ENCODE measurements around the gene GSTM3. TPM values are rescaled to one million over a fixed set of nuclear protein-coding genes. Genes with fewer than 3 reads are reported as not detected.

GSTM3 gene
- 54.7 and 54.9 TPM in 2 replicates for total RNA-seq

GRCh38 chr1:109740615-109741373 lies at the start of gene GSTM3:
TSS of gene GSTM3 (minus strand) at chr1:109741038. CDS start at chr1:109740287, 751 bp downstream.

GRCh38 chr1:109763646-109764415 lies 23.0 kb upstream of the GSTM3 start, which contains the start of gene EPS8L3:
TSS of gene EPS8L3 (minus strand) at chr1:109763923. CDS start at chr1:109761749, 2,174 bp downstream.

GRCh38 chr1:109711593-109712320 lies 29.1 kb downstream of the GSTM3 start, which contains the start of gene GSTM5:
TSS of gene GSTM5 (plus strand) at chr1:109712251. CDS start at chr1:109712313, 62 bp downstream.

GRCh38 chr1:109687641-109688499 lies 53.0 kb downstream of the GSTM3 start, which contains the start of gene GSTM1:
TSS of gene GSTM1 (plus strand) at chr1:109687817. CDS start at chr1:109687874, 57 bp downstream.

Other genes starting within 250 kb of the GSTM3 start
- 6.5 and 7.8 TPM in 2 replicates for gene CYB561D1, start 246.9 kb downstream of the GSTM3 start, total RNA-seq
- gene AMIGO1, start 231.3 kb downstream of the GSTM3 start, total RNA-seq = 0.38 and 0.65 TPM in 2 replicates
- 0.65 TPM in 1 of 2 replicates, not detected in the other for gene GPR61, start 201.2 kb downstream of the GSTM3 start, total RNA-seq
- gene GNAI3, start 192.4 kb downstream of the GSTM3 start, total RNA-seq = 16.0 and 21.6 TPM in 2 replicates
- not detected in 2 replicates for gene GNAT2, start 121.4 kb downstream of the GSTM3 start, total RNA-seq
- 48.3 and 65.3 TPM in 2 replicates for gene AMPD2, start 121.2 kb downstream of the GSTM3 start, total RNA-seq
- gene GSTM4, start 84.9 kb downstream of the GSTM3 start, total RNA-seq = 2.1 and 3.3 TPM in 2 replicates
- gene GSTM2, start 73.0 kb downstream of the GSTM3 start, total RNA-seq = 1.7 and 4.9 TPM in 2 replicates
- gene GSTM1, start 53.2 kb downstream of the GSTM3 start, total RNA-seq = 20.6 TPM in 1 of 2 replicates, not detected in the other
- gene GSTM5, start 28.8 kb downstream of the GSTM3 start, total RNA-seq = under 0.01 and 0.10 TPM in 2 replicates
- under 0.01 TPM in 1 of 2 replicates, not detected in the other for gene EPS8L3, start 22.9 kb upstream of the GSTM3 start, total RNA-seq
- 21.0 and 22.5 TPM in 2 replicates for gene CSF1, start 169.8 kb upstream of the GSTM3 start, total RNA-seq
- 39.8 and 50.0 TPM in 2 replicates for gene AHCYL1, start 243.7 kb upstream of the GSTM3 start, total RNA-seq